Psoas muscle (tissue), 8 donors: ENCODE data around the gene RAPGEF4. TPM values are rescaled to one million over a fixed set of nuclear protein-coding genes. Genes with fewer than 3 reads are reported as not detected.

Source experiments
- ATAC-seq, 4 donors: fragments of 200-7000 bp; cut with Tn5 transposase; one replicate each; pipeline ENCODE4 v1.9.1; 2020; ENCODE audit warnings: moderate library complexity in 3 of 4, mild to moderate bottlenecking in 2 of 4
- DNase-seq, 2 donors: peaks; one replicate each; pipeline ENCODE4 v3.0.0-alpha.2; 2020
- H3K27ac ChIP-seq: fragments of 200-600 bp; one replicate; pipeline ENCODE4 v1.8.0; 2022
- H3K27me3 ChIP-seq, 3 donors: fragments of 200-600 bp in 1 of 3; one replicate each; pipeline versions ENCODE4 v1.6.1 to v1.8.0; 2013 to 2022; ENCODE audit warnings: low read length in 2 of 3, mild to moderate bottlenecking in 2 of 3, moderate library complexity in 1 of 3; ENCODE audit not compliant: insufficient read depth in 3 of 3
- H3K36me3 ChIP-seq, 2 donors: fragments of 200-600 bp in 1 of 2; one replicate each; pipeline versions ENCODE4 v1.6.1 to v1.8.0; 2013 to 2022; ENCODE audit warnings: low read depth in 1 of 2, mild to moderate bottlenecking in 1 of 2, moderate library complexity in 1 of 2; ENCODE audit not compliant: insufficient read depth in 1 of 2
- H3K4me1 ChIP-seq: fragments of 200-600 bp; one replicate; pipeline ENCODE4 v1.8.0; 2022
- H3K4me3 ChIP-seq: fragments of 200-600 bp; one replicate; pipeline ENCODE4 v1.8.0; 2022; ENCODE audit warnings: mild to moderate bottlenecking
- H3K9me3 ChIP-seq: fragments of 200-600 bp; one replicate; pipeline ENCODE4 v1.8.0; 2022
- WGBS, 3 donors: extraction: QIAGEN DNeasy Blood & Tissue Kit; methylation state at CpG; one replicate each; pipeline versions ENCODE4 v1.1.6 to v1.1.7; 2013; 5-methylcytosine and 5-hydroxymethylcytosine counted together
- intact Hi-C, 2 donors: fragments of 100-400 bp; cut with DNase I; formaldehyde crosslinking; loops; one replicate each; pipeline versions ENCODE4 v1.11.0 to v1.14.2; 2022
- polyA plus RNA-seq, 3 donors: library from polyadenylated mRNA; stranded (reverse); fragments of 200-250 nt; gene quantifications; one replicate each; pipeline ENCODE4 v1.2.3, GENCODE V29; 2013
- total RNA-seq, 4 donors: library from RNA; stranded (reverse); fragmentation: NEBNext Ultra II Directional in 2 of 4; extraction: Animal tissue kit (Norgen Biotek cat#: 25700) in 2 of 4; gene quantifications; one replicate each; pipeline versions ENCODE4 v1.2.1 to v1.2.4, GENCODE V29; 2021 to 2023
- TF ChIP-seq, protein P1 (sequence below): fragments of 200-600 bp; IDR thresholded peaks from one replicate; pipeline ENCODE4 v1.8.0; 2022; ENCODE audit warnings: antibody characterized with exemption
- donor health status: healthy with polysubstance abuse.
- donor health status: DM: no; HTN: no; CAD: no; lungs with moderate emphysema.
- donor health status: Bipolar disorder and iron deficiency.
- donor health status: healthy.
- donor health status: DM: yes; HTN: yes; CAD: no.
- donor health status: DM: no; HTN: no; CAD: no.
- donor health status: DM: no; HTN: no; CAD: no.
- donor health status: DM: yes; HTN: yes; CAD: no.

RAPGEF4 gene
- total and polyA plus RNA-seq, 7 donors, result 0.61 to 2.0 (median 0.92) TPM

DNA sequence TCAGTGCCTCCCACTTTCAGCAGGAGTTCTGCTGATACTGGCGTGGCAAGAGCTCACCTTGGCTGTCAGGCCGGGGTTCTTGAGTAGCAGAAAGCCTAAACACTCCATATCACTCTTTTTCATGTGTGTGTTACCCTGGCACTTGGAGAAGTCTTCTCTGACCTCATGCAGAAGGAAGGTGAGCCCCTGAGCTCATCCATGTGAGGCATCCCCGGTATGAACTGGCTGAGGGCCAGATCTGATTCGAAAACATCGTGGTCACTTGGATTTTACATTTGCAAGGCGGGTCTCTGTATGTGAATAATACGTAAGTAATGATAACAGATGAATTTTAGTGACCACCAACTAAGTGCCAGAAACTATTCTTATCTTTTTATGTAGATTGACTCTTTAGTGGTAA is 93.6 kb downstream of the RAPGEF4 start:
- no peak overlapping the region for H3K4me3 ChIP-seq
- no peaks in the 10 kb centered on the region for H3K4me1 ChIP-seq
- WGBS, 3 donors, result 66 to 72% (median 68%) methylated on average over 7 of the region's 7 CpGs
- intact Hi-C loops, result no loop called here
- TF ChIP-seq, protein P1, sequence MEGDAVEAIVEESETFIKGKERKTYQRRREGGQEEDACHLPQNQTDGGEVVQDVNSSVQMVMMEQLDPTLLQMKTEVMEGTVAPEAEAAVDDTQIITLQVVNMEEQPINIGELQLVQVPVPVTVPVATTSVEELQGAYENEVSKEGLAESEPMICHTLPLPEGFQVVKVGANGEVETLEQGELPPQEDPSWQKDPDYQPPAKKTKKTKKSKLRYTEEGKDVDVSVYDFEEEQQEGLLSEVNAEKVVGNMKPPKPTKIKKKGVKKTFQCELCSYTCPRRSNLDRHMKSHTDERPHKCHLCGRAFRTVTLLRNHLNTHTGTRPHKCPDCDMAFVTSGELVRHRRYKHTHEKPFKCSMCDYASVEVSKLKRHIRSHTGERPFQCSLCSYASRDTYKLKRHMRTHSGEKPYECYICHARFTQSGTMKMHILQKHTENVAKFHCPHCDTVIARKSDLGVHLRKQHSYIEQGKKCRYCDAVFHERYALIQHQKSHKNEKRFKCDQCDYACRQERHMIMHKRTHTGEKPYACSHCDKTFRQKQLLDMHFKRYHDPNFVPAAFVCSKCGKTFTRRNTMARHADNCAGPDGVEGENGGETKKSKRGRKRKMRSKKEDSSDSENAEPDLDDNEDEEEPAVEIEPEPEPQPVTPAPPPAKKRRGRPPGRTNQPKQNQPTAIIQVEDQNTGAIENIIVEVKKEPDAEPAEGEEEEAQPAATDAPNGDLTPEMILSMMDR, result no peak
- H3K27me3 ChIP-seq, result no peaks in the 10 kb centered on the region
- no peaks in the 10 kb centered on the region for H3K9me3 ChIP-seq
- ATAC-seq, result no peak
- H3K36me3 ChIP-seq, result no peaks in the 10 kb centered on the region
- no peak overlapping the region for H3K27ac ChIP-seq
- DNase-seq, result no peak

DNA sequence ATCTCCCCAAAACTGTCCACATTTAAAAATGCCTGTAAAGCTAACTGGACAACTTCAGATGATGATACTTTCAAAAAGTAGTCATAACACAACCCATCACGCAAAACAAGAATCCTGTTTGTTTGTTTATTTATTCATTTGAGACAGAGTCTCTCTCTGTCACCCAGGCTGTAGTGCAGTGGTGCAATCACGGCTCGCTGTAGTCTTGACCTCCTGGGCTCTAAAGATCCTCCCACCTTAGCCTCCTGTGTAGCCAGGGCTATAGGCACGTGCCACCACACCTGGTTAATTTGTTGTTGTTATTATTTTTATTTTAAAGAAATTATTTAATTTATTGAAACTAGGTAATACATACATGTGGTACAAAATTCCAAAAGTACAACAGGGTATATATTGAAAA is 94.8 kb downstream of the RAPGEF4 start:
- Histone ChIP-seq H3K27ac (no peak overlapping the region), H3K4me3 (no peak overlapping the region), H3K36me3 (no peaks in the 10 kb centered on the region), H3K9me3 (no peaks in the 10 kb centered on the region), H3K4me1 (no peaks in the 10 kb centered on the region), H3K27me3 (no peaks in the 10 kb centered on the region)
- intact Hi-C loops, result no loop called here
- WGBS, 3 donors, result 90 to 95% (median 93%) methylated on average over 4 of the region's 4 CpGs
- ATAC-seq, result no peak
- TF ChIP-seq, protein P1, result no peak
- no peak for DNase-seq

DNA sequence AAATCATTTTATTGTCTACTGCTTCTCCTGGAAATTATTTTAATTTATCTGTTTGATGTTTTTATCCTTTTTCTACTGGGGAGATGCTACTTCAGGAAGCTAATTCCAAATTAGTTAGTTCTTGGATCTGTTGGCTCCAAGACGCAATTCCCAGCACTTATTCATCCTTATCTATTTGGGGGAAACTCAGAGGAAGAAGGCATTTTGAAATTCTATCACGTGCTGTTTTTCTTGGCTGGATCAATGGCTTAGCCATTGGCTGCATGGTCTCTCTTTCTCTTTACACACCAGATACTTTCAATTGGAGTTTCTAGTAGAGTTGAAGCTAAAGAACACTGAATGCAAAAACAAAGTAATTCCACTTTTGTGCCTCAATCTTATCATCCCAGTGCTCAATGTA is 98.3 kb downstream of the RAPGEF4 start:
- TF ChIP-seq, protein P1, result no peak
- H3K27ac ChIP-seq, result no peak overlapping the region
- H3K4me3 ChIP-seq, result no peak overlapping the region
- ATAC-seq (no peak), DNase-seq (no peak)
- no peaks in the 10 kb centered on the region for H3K36me3 ChIP-seq
- intact Hi-C loops, result no loop called here
- no peaks in the 10 kb centered on the region for H3K4me1 ChIP-seq
- no peaks in the 10 kb centered on the region for H3K27me3 ChIP-seq
- no peaks in the 10 kb centered on the region for H3K9me3 ChIP-seq
- 44 to 63% (median 50%) methylated on average over 2 of the region's 2 CpGs for WGBS, 3 donors

DNA sequence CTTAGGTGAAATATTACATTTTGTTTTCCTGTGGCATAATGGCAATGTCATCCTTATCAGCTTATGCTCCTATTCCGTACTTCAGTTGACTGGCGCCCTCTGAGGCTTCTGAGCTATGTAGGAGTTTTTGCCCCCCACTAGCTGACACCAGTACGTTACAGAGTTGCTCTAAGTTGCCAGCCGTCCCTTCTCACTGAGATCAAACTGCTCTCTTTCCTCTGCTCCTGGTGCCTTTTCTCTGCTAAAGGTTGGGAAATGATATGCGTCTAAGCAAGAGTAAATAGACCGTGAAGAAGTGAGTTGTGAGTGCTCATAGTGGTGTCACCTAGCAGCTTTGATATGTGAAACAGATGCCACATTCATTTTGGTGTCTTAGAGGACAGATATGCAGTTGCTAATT is 99.2 kb downstream of the RAPGEF4 start:
- H3K27me3 ChIP-seq, result no peaks in the 10 kb centered on the region
- H3K4me1 ChIP-seq, result no peaks in the 10 kb centered on the region
- H3K36me3 ChIP-seq, result no peaks in the 10 kb centered on the region
- H3K9me3 ChIP-seq, result no peaks in the 10 kb centered on the region
- H3K4me3 ChIP-seq, result no peak overlapping the region
- 50 to 57% (median 53%) methylated on average over 6 of the region's 6 CpGs for WGBS, 3 donors
- DNase-seq (no peak), ATAC-seq (no peak)
- TF ChIP-seq, protein P1, result no peak
- H3K27ac ChIP-seq, result no peak overlapping the region
- intact Hi-C loops, result no loop called here

DNA sequence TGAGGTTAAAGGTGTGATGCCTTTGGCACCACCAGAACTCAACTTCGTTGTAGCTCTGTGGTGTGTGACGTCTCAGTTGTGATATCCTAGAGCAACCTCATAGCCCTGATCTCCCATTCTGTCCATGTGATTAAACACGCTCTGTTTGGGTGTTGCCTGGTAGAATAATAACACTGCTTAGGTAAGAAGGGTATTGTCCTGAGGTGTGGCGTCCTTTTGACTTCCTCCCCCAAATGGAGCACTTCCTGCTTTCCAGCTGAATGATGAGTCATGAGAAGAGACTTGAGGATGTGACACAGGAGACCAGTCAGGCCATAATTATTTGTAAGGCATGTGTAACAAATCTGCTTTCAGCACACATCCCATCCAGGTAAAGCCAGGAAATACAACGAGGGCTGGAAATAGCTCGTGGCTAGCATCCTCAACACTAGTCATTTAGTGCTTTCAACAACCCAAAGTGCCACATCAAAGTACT is 100.7 kb downstream of the RAPGEF4 start:
- WGBS, 3 donors, result 47 to 62% (median 56%) methylated on average over 6 of the region's 6 CpGs
- Histone ChIP-seq H3K36me3 (no peaks in the 10 kb centered on the region), H3K4me1 (no peaks in the 10 kb centered on the region), H3K27me3 (no peaks in the 10 kb centered on the region), H3K4me3 (no peak overlapping the region), H3K9me3 (no peaks in the 10 kb centered on the region), H3K27ac (peak overlapping the region; percentile 37)
- DNase-seq (no peak), ATAC-seq (peak; percentile 37 to 70 (median 60))
- intact Hi-C loops, result no loop called here
- TF ChIP-seq, protein P1, result no peak
